NT2/D1 (cell line): ENCODE data around the gene RHBDL1.

Experiments
- DNase-seq: peaks from one replicate; pipeline ENCODE4 v3.0.0-alpha.2; 2011; ENCODE audit warnings: low read depth, low spot score
- H3K27me3 ChIP-seq: 2 replicates; pipeline ENCODE4 v1.6.0; 2011; ENCODE audit warnings: mild to moderate bottlenecking; ENCODE audit not compliant: insufficient read length, insufficient read depth
- H3K36me3 ChIP-seq: 2 replicates; pipeline ENCODE4 v1.6.1; 2011; ENCODE audit warnings: mild to moderate bottlenecking, low read length, mixed read lengths; ENCODE audit not compliant: insufficient read depth, insufficient read length
- H3K4me1 ChIP-seq: 2 replicates; pipeline ENCODE4 v1.5.1; 2011; ENCODE audit not compliant: insufficient read depth, insufficient read length
- H3K4me3 ChIP-seq: 2 replicates; pipeline ENCODE4 v1.5.1; 2011; ENCODE audit warnings: low read depth; ENCODE audit not compliant: insufficient read length
- H3K9ac ChIP-seq: 2 replicates; pipeline ENCODE4 v1.6.0; 2011; ENCODE audit warnings: low read depth; ENCODE audit not compliant: insufficient read length
- H3K9me3 ChIP-seq: 2 replicates; pipeline ENCODE4 v1.5.1; 2011; ENCODE audit warnings: mild to moderate bottlenecking, low read length; ENCODE audit not compliant: insufficient read depth
- SUZ12 ChIP-seq: IDR thresholded peaks from 2 replicates; pipeline ENCODE4 v1.6.1; 2011; ENCODE audit not compliant: insufficient read length, insufficient read depth; ENCODE audit errors: extremely low read depth
- YY1 ChIP-seq: IDR thresholded peaks from 2 replicates; pipeline ENCODE4 v1.6.1; 2011; ENCODE audit not compliant: insufficient read length, insufficient read depth
- ZNF274 ChIP-seq: IDR thresholded peaks from 2 replicates; pipeline ENCODE4 v1.6.1; 2011; ENCODE audit warnings: mild to moderate bottlenecking, low read depth, low read length

The RHBDL1 gene

GRCh38 chr16:674968-675883, at the start of gene RHBDL1:
RHBDL1 (plus strand) TSS chr16:675671; CDS start chr16:675791, 120 bp downstream.
- H3K27me3 ChIP-seq: peaks cover 11% of the 10 kb centered on the region
- TF ChIP-seq ZNF274: no peak
- no peak for TF ChIP-seq SUZ12
- TF ChIP-seq YY1: no peak
- H3K9ac ChIP-seq: peak within 1 kb of the TSS; percentile 74
- H3K9me3 ChIP-seq: no peaks in the 10 kb centered on the region
- peaks cover 25% of the 10 kb centered on the region for H3K4me1 ChIP-seq
- H3K36me3 ChIP-seq: peaks cover 46% of the 10 kb centered on the region
- no peak for DNase-seq
- H3K4me3 ChIP-seq: peak within 1 kb of the TSS; percentile 54

DNA sequence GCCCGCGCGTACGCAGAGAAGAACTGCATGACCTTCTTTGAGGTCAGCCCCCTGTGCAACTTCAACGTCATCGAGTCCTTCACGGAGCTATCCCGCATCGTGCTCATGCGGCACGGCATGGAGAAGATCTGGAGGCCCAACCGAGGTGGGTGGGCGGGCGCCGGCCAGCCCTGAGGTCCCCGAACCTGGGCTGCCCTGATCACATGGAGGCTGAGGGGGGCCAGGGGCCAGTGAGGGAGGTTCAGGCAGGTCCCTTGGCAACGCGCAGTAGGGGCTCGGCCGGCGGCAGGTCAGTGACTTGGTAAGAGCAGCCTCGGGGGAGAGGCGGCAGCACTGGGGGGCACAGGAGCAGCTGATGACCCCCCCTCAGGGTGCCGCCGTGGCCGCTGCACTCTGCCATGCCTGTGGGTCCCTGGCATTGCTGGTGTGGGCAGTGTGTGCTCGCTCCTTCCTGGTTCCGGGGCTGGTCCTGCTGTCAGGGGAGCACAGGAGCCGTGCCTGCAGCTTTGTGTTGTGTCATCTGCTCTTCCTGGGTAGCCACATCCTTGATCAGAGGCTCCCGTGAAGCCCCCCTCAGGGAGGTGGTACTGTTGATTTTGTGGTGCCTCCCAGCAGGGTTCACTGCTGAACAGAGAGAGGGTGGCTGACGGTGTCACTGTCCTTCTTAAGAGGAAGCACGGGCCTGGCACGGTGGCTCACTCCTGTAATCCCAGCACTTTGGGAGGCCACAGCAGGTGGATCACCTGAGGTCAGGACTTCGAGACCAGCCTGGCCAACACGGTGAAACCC, 49.3 kb upstream of the RHBDL1 start:
- Histone ChIP-seq H3K9ac (peak overlapping the region; percentile 11), H3K4me3 (no peak overlapping the region)

GRCh38 chr16:626787-627453, 48.6 kb upstream of the RHBDL1 start:
- H3K9me3 ChIP-seq: no peaks in the 10 kb centered on the region
- H3K36me3 ChIP-seq: peaks cover 27% of the 10 kb centered on the region
- H3K4me3 ChIP-seq: no peak overlapping the region
- TF ChIP-seq ZNF274 (no peak), SUZ12 (no peak), YY1 (no peak)
- no peak for DNase-seq
- no peaks in the 10 kb centered on the region for H3K27me3 ChIP-seq
- peak overlapping the region; percentile 46 for H3K9ac ChIP-seq
- peaks cover 66% of the 10 kb centered on the region for H3K4me1 ChIP-seq

More for the DNA sequence above, 49.3 kb upstream of the RHBDL1 start:
- TF ChIP-seq YY1 (no peak), ZNF274 (no peak), SUZ12 (no peak)
- H3K9me3 ChIP-seq: no peaks in the 10 kb centered on the region
- H3K36me3 ChIP-seq: peaks cover 27% of the 10 kb centered on the region
- DNase-seq: no peak
- no peaks in the 10 kb centered on the region for H3K27me3 ChIP-seq
- H3K4me1 ChIP-seq: peaks cover 69% of the 10 kb centered on the region

GRCh38 chr16:627454-628239, 47.8 kb upstream of the RHBDL1 start:
- H3K9ac ChIP-seq: no peak overlapping the region
- DNase-seq: no peak
- H3K4me3 ChIP-seq: no peak overlapping the region
- TF ChIP-seq YY1: no peak
- TF ChIP-seq ZNF274: no peak
- no peak for TF ChIP-seq SUZ12
- no peaks in the 10 kb centered on the region for H3K9me3 ChIP-seq
- no peaks in the 10 kb centered on the region for H3K27me3 ChIP-seq
- H3K4me1 ChIP-seq: peaks cover 64% of the 10 kb centered on the region
- H3K36me3 ChIP-seq: peaks cover 34% of the 10 kb centered on the region

GRCh38 chr16:628321-629061, 47.0 kb upstream of the RHBDL1 start:
- H3K4me3 ChIP-seq: no peak overlapping the region
- no peaks in the 10 kb centered on the region for H3K27me3 ChIP-seq
- H3K9me3 ChIP-seq: no peaks in the 10 kb centered on the region
- H3K36me3 ChIP-seq: peaks cover 43% of the 10 kb centered on the region
- H3K9ac ChIP-seq: peak overlapping the region; percentile 39
- TF ChIP-seq ZNF274 (no peak), SUZ12 (no peak), YY1 (no peak)
- peaks cover 63% of the 10 kb centered on the region for H3K4me1 ChIP-seq
- no peak for DNase-seq

- DNase-seq: no peak
- Histone ChIP-seq H3K27me3 (no peaks in the 10 kb centered on the region), H3K9ac (peak overlapping the region; percentile 44), H3K4me3 (no peak overlapping the region), H3K36me3 (peaks cover 51% of the 10 kb centered on the region), H3K4me1 (peaks cover 58% of the 10 kb centered on the region), H3K9me3 (no peaks in the 10 kb centered on the region)
- TF ChIP-seq YY1: no peak
- no peak for TF ChIP-seq SUZ12
- no peak for TF ChIP-seq ZNF274
These were observed 46.2 kb upstream of the RHBDL1 start for GRCh38 chr16:629185-629832.
